IMR-90 (cell line): ENCODE measurements around the gene TRPC4AP. TPM values are rescaled to one million over a fixed set of nuclear protein-coding genes. Genes with fewer than 3 reads are reported as not detected.

Source experiments
- ATAC-seq: fragments of 200-7000 bp; cut with Tn5 transposase; 2 replicates; pipeline ENCODE4 v1.9.1; 2020; ENCODE audit warnings: low read depth, mild to moderate bottlenecking, moderate library complexity
- BruUV-seq: library from RNA; stranded (reverse); fragments of 400-500 nt; replicated peaks from 2 replicates; lab custom pipeline; 2021; lab: Mats Ljungman, UMichigan
- CTCF ChIA-PET: fragments of 300-600 bp; formaldehyde crosslinking; extraction: SDS; loops from one replicate; lab custom pipeline; 2021; ENCODE audit warnings: antibody characterized with exemption; lab: Yijun Ruan, JAX
- POLR2A ChIA-PET: fragments of 300-600 bp; sonication (Branson Sonifier 250); formaldehyde crosslinking; loops from one replicate; lab custom pipeline; 2022; ENCODE audit warnings: antibody characterized with exemption; ENCODE audit not compliant: unreplicated experiment; lab: Charles Lee
- DNase-seq: peaks from one replicate; pipeline ENCODE4 v3.0.0; 2013
- H2AFZ ChIP-seq: replicated peaks from 2 replicates; pipeline ENCODE3; 2013; ENCODE audit warnings: low read length, mild to moderate bottlenecking; ENCODE audit not compliant: poor library complexity
- H2AK5ac ChIP-seq: 2 replicates; pipeline ENCODE4 v1.6.1; 2013; ENCODE audit warnings: low read depth, low read length, inconsistent platforms
- H2AK9ac ChIP-seq: replicated peaks from 2 replicates; pipeline ENCODE3; 2013; ENCODE audit warnings: mild to moderate bottlenecking, low read depth, low read length, moderate library complexity; ENCODE audit not compliant: poor library complexity
- H2BK120ac ChIP-seq: 2 replicates; pipeline ENCODE4 v1.6.1; 2013; ENCODE audit warnings: low read depth, low read length, inconsistent platforms
- H2BK15ac ChIP-seq: 3 replicates; pipeline ENCODE4 v1.6.1; 2013; ENCODE audit warnings: low read depth, low read length, inconsistent platforms
- H2BK20ac ChIP-seq: 2 replicates; pipeline ENCODE4 v1.6.1; 2013; ENCODE audit warnings: low read depth, mild to moderate bottlenecking, inconsistent platforms, low read length, moderate library complexity
- H2BK5ac ChIP-seq: 2 replicates; pipeline ENCODE4 v1.6.1; 2013; ENCODE audit warnings: mild to moderate bottlenecking, low read depth, low read length, inconsistent platforms; ENCODE audit not compliant: poor library complexity, severe bottlenecking
- H3K14ac ChIP-seq: replicated peaks from 2 replicates; pipeline ENCODE4 v1.6.1; 2013; ENCODE audit warnings: low read depth, low read length, inconsistent platforms
- H3K18ac ChIP-seq: 2 replicates; pipeline ENCODE4 v1.6.1; 2013; ENCODE audit warnings: low read depth, low read length, control low read depth
- H3K23ac ChIP-seq: 2 replicates; pipeline ENCODE4 v1.6.1; 2013; ENCODE audit warnings: low read depth, low read length, inconsistent platforms
- H3K27ac ChIP-seq: 2 replicates; pipeline ENCODE4 v1.5.1; 2013; ENCODE audit warnings: mild to moderate bottlenecking, control low read depth, low read length; ENCODE audit not compliant: insufficient read depth
- H3K27me3 ChIP-seq: 2 replicates; pipeline ENCODE4 v1.6.1; 2013; ENCODE audit warnings: low read length; ENCODE audit not compliant: control insufficient read depth, insufficient read depth
- H3K36me3 ChIP-seq: 2 replicates; pipeline ENCODE4 v1.6.1; 2013; ENCODE audit warnings: low read length, mixed read lengths; ENCODE audit not compliant: control insufficient read depth, insufficient read depth
- H3K4ac ChIP-seq: 2 replicates; pipeline ENCODE4 v1.6.1; 2013; ENCODE audit warnings: low read depth, low read length, inconsistent platforms
- H3K4me1 ChIP-seq: 2 replicates; pipeline ENCODE4 v1.6.1; 2013; ENCODE audit warnings: low read length, mixed read lengths; ENCODE audit not compliant: control insufficient read depth, insufficient read depth
- H3K4me2 ChIP-seq: 2 replicates; pipeline ENCODE4 v1.6.1; 2013; ENCODE audit warnings: low read depth, mild to moderate bottlenecking, control low read depth, low read length, moderate library complexity
- H3K4me3 ChIP-seq: 2 replicates; pipeline ENCODE4 v1.5.1; 2013; ENCODE audit warnings: low read depth, mild to moderate bottlenecking, control low read depth, low read length, moderate library complexity; ENCODE audit not compliant: insufficient read depth
- H3K56ac ChIP-seq: 2 replicates; pipeline ENCODE4 v1.6.1; 2013; ENCODE audit warnings: low read length, inconsistent platforms; ENCODE audit not compliant: insufficient read depth; ENCODE audit errors: extremely low read depth
- H3K79me1 ChIP-seq, 2 experiments: 2 replicates each; pipeline ENCODE4 v1.6.1; 2013; ENCODE audit warnings: low read length in 2 of 2, inconsistent platforms in 1 of 2, low read depth in 1 of 2
- H3K9ac ChIP-seq: 2 replicates; pipeline ENCODE4 v1.6.1; 2013; ENCODE audit warnings: low read depth, low read length, control low read depth
- H3K9me1 ChIP-seq: 2 replicates; pipeline ENCODE4 v1.6.1; 2013; ENCODE audit warnings: low read length, inconsistent platforms; ENCODE audit not compliant: insufficient read depth
- H3K9me3 ChIP-seq: 2 replicates; pipeline ENCODE4 v1.6.1; 2013; ENCODE audit warnings: low read length; ENCODE audit not compliant: control insufficient read depth, insufficient read depth
- H4K20me1 ChIP-seq: 2 replicates; pipeline ENCODE4 v1.6.1; 2013; ENCODE audit warnings: low read length, inconsistent platforms; ENCODE audit not compliant: insufficient read depth
- H4K5ac ChIP-seq: 2 replicates; pipeline ENCODE4 v1.6.1; 2013; ENCODE audit warnings: mild to moderate bottlenecking, low read depth, low read length, control low read depth
- H4K8ac ChIP-seq, 2 experiments: 2 replicates each; pipeline ENCODE4 v1.6.1; 2013; ENCODE audit warnings: low read depth in 2 of 2, low read length in 2 of 2, control low read depth in 1 of 2, inconsistent platforms in 1 of 2
- H4K91ac ChIP-seq: 2 replicates; pipeline ENCODE4 v1.6.1; 2013; ENCODE audit warnings: low read depth, low read length, inconsistent platforms; ENCODE audit not compliant: insufficient read depth
- BHLHE40 ChIP-seq: fragments of 150-350 bp; IDR thresholded peaks from 2 replicates; pipeline ENCODE4 v1.6.1; 2016; ENCODE audit warnings: mild to moderate bottlenecking, low read depth, low read length
- CEBPB ChIP-seq: IDR thresholded peaks from 2 replicates; pipeline ENCODE4 v1.6.1; 2012; ENCODE audit warnings: low read depth, low read length, improper control_type of control experiment
- CHD1 ChIP-seq: IDR thresholded peaks from 2 replicates; pipeline ENCODE4 v1.6.1; 2012; ENCODE audit warnings: low read depth, low read length, improper control_type of control experiment
- FOS ChIP-seq: fragments of 150-350 bp; IDR thresholded peaks from 2 replicates; pipeline ENCODE4 v1.6.1; 2016; ENCODE audit warnings: low read depth, low read length
- MAFK ChIP-seq: IDR thresholded peaks from 2 replicates; pipeline ENCODE4 v1.6.1; 2012; ENCODE audit warnings: low read depth, low read length, improper control_type of control experiment
- MAZ ChIP-seq: IDR thresholded peaks from 2 replicates; pipeline ENCODE4 v1.6.1; 2012; ENCODE audit warnings: low read depth, mild to moderate bottlenecking, low read length, improper control_type of control experiment, moderate library complexity, borderline replicate concordance
- MXI1 ChIP-seq: IDR thresholded peaks from 2 replicates; pipeline ENCODE4 v1.6.1; 2012; ENCODE audit warnings: low read depth, mild to moderate bottlenecking, low read length, moderate library complexity, borderline replicate concordance
- NFE2L2 ChIP-seq: fragments of 150-350 bp; IDR thresholded peaks from 2 replicates; pipeline ENCODE4 v1.6.1; 2016; ENCODE audit warnings: low read depth, mild to moderate bottlenecking, low read length
- POLR2A ChIP-seq: IDR thresholded peaks from 2 replicates; pipeline ENCODE4 v1.6.1; 2012; ENCODE audit warnings: mild to moderate bottlenecking, low read depth, low read length
- RAD21 ChIP-seq: IDR thresholded peaks from 2 replicates; pipeline ENCODE4 v1.6.1; 2012; ENCODE audit warnings: low read length, improper control_type of control experiment
- RCOR1 ChIP-seq: IDR thresholded peaks from 2 replicates; pipeline ENCODE4 v1.6.1; 2012; ENCODE audit warnings: mild to moderate bottlenecking, low read length, improper control_type of control experiment; ENCODE audit not compliant: insufficient replicate concordance
- RFX5 ChIP-seq: IDR thresholded peaks from 2 replicates; pipeline ENCODE4 v1.8.0; 2012; ENCODE audit warnings: low read depth, mild to moderate bottlenecking, low read length, moderate library complexity
- SMC3 ChIP-seq: fragments of 150-350 bp; IDR thresholded peaks from 2 replicates; pipeline ENCODE4 v1.6.1; 2016; ENCODE audit warnings: low read depth, mild to moderate bottlenecking, antibody characterized with exemption, low read length, moderate library complexity
- WGBS, 2 experiments: methylation state at CpG; one replicate each; pipeline versions ENCODE4 v1.1.5 to v1.1.7; 2013; ENCODE audit warnings: missing lambda C conversion rate in 2 of 2; ENCODE audit not compliant: insufficient read length in 1 of 2; ENCODE audit errors: extremely low coverage in 2 of 2; 5-methylcytosine and 5-hydroxymethylcytosine counted together
- dilution Hi-C: fragments of 300-500 bp; cut with HindIII; formaldehyde crosslinking; loops from one replicate; pipeline ENCODE4 v1.14.3; 2018; ENCODE audit warnings: low sequenced_read_pairs; ENCODE audit not compliant: unreplicated experiment
- in situ Hi-C: fragments of 300-500 bp; cut with MboI; formaldehyde crosslinking; loops from 3 replicates; pipeline ENCODE4 v1.14.3; 2019; ENCODE audit warnings: low sequenced_read_pairs, inconsistent platforms, mixed read lengths
- intact Hi-C: fragments of 100-400 bp; cut with micrococcal nuclease; formaldehyde crosslinking; loops from 2 replicates; pipeline ENCODE4 v1.10.0; 2022
- polyA plus RNA-seq, 3 experiments: library from polyadenylated mRNA; depleted of rRNA; stranded (reverse); fragments of >200 nt; gene quantifications; 2 replicates each; pipeline ENCODE4 v1.2.3, GENCODE V29; 2012; ENCODE audit warnings: low replicate concordance in 1 of 3
- total RNA-seq: library from RNA; depleted of rRNA; stranded (reverse); fragments of >200 nt; gene quantifications from 2 replicates; pipeline ENCODE4 v1.2.3, GENCODE V29; 2012
- TF ChIP-seq, protein P1 (sequence below): conservative IDR thresholded peaks from 2 replicates; pipeline ENCODE4 v1.5.1; 2012; ENCODE audit warnings: mild to moderate bottlenecking, low read depth, low read length, improper control_type of control experiment
- TF ChIP-seq, protein P2 (sequence below): fragments of 150-350 bp; IDR thresholded peaks from 2 replicates; pipeline ENCODE4 v1.6.1; 2016; ENCODE audit warnings: low read depth, mild to moderate bottlenecking, low read length, moderate library complexity, borderline replicate concordance
- TF ChIP-seq, protein P3 (sequence below): fragments of 150-350 bp; IDR thresholded peaks from 2 replicates; pipeline ENCODE4 v1.6.1; 2017; ENCODE audit warnings: mild to moderate bottlenecking, antibody characterized with exemption, low read length, low read depth

TRPC4AP gene
- total and polyA plus RNA-seq, 2 of the 4 experiments (the other 2 are of a cell fraction), result 41.0 to 81.0 TPM

DNA sequence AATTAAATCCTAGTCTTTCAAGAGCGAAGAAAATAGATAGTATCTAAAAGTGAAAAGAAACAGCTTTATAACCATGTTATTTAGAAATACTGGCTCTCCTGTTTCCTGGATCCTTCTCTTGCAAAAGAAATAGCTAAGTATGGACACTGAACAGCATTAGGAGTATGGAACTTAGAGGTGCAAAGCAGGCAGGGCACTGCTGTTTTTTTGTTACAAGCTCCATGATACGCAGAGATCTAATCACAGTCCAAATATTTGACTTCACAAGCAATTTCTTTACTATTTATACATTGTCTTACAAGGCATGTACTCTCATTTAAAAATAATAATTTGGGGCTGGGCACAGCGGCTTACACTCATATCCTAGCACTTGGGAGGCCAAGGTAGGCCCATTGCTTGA lies 7.6 kb downstream of the TRPC4AP start:
- no peak overlapping the region for H3K27ac ChIP-seq
- dilution Hi-C loops (no loop called here), in situ Hi-C loops (no loop called here), intact Hi-C loops (loop anchor here (5.0 kb wide), 1 partner anchor 43 kb away; no protein-coding TSS in a partner anchor)
- H3K18ac ChIP-seq, result no peak overlapping the region
- H3K4me1 ChIP-seq, result peaks cover 5% of the 10 kb centered on the region; the same call in 1 of the 2 replicates
- ATAC-seq, result no peak
- DNase-seq, result no peak
- peaks cover 8% of the 10 kb centered on the region for H3K36me3 ChIP-seq
- ChIA-PET CTCF (interaction anchor here (0.7 kb wide), 1 partner anchor 210 kb away, joined by 3 read pairs; no protein-coding TSS in a partner anchor), POLR2A (no interaction called here)
- H3K4me3 ChIP-seq, result no peak overlapping the region
- no peak overlapping the region for H3K4me2 ChIP-seq
- H2BK120ac ChIP-seq, result no peak overlapping the region
- H2BK5ac ChIP-seq, result no peak overlapping the region
- H2BK15ac ChIP-seq, result no peak overlapping the region
- no peak overlapping the region for H3K9ac ChIP-seq
- no peak overlapping the region for H4K91ac ChIP-seq
- no peak overlapping the region for H2AFZ ChIP-seq
- H3K9me3 ChIP-seq, result no peaks in the 10 kb centered on the region
- H2AK9ac ChIP-seq, result no peak overlapping the region
- no TSS peak for BruUV-seq
- no peak overlapping the region for H3K23ac ChIP-seq
- no peak overlapping the region for H2BK20ac ChIP-seq
- no peak overlapping the region for H3K56ac ChIP-seq
- H3K4ac ChIP-seq, result no peak overlapping the region
- TF ChIP-seq CHD1 (no peak), RCOR1 (no peak), SMC3 (no peak), BHLHE40 (no peak), POLR2A (no peak), RAD21 (no peak), MAZ (no peak), MAFK (no peak), FOS (no peak), NFE2L2 (no peak), RFX5 (no peak), MXI1 (no peak), CEBPB (no peak)
- TF ChIP-seq, protein P1, sequence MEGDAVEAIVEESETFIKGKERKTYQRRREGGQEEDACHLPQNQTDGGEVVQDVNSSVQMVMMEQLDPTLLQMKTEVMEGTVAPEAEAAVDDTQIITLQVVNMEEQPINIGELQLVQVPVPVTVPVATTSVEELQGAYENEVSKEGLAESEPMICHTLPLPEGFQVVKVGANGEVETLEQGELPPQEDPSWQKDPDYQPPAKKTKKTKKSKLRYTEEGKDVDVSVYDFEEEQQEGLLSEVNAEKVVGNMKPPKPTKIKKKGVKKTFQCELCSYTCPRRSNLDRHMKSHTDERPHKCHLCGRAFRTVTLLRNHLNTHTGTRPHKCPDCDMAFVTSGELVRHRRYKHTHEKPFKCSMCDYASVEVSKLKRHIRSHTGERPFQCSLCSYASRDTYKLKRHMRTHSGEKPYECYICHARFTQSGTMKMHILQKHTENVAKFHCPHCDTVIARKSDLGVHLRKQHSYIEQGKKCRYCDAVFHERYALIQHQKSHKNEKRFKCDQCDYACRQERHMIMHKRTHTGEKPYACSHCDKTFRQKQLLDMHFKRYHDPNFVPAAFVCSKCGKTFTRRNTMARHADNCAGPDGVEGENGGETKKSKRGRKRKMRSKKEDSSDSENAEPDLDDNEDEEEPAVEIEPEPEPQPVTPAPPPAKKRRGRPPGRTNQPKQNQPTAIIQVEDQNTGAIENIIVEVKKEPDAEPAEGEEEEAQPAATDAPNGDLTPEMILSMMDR, result no peak
- TF ChIP-seq, protein P2, sequence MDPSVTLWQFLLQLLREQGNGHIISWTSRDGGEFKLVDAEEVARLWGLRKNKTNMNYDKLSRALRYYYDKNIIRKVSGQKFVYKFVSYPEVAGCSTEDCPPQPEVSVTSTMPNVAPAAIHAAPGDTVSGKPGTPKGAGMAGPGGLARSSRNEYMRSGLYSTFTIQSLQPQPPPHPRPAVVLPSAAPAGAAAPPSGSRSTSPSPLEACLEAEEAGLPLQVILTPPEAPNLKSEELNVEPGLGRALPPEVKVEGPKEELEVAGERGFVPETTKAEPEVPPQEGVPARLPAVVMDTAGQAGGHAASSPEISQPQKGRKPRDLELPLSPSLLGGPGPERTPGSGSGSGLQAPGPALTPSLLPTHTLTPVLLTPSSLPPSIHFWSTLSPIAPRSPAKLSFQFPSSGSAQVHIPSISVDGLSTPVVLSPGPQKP, result no peak
- TF ChIP-seq, protein P3, sequence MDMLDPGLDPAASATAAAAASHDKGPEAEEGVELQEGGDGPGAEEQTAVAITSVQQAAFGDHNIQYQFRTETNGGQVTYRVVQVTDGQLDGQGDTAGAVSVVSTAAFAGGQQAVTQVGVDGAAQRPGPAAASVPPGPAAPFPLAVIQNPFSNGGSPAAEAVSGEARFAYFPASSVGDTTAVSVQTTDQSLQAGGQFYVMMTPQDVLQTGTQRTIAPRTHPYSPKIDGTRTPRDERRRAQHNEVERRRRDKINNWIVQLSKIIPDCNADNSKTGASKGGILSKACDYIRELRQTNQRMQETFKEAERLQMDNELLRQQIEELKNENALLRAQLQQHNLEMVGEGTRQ, result no peak
- peaks cover 9% of the 10 kb centered on the region for H3K9me1 ChIP-seq
- H3K27me3 ChIP-seq, result no peaks in the 10 kb centered on the region
- no CpG with 5 or more reads among the region's 3 CpGs for WGBS, 2 experiments
- no peak overlapping the region for H3K14ac ChIP-seq
- H3K79me1 ChIP-seq, result peaks cover 0 to 69% of the 10 kb centered on the region in 2 experiments; a peak in 3 of 4 replicates
- no peak overlapping the region for H4K8ac ChIP-seq
- H4K5ac ChIP-seq, result no peak overlapping the region
- peaks cover 90% of the 10 kb centered on the region for H4K20me1 ChIP-seq
- no peak overlapping the region for H2AK5ac ChIP-seq
